ENCODE data around the gene PLTP. TPM values are rescaled to one million over a fixed set of nuclear protein-coding genes. Genes with fewer than 3 reads are reported as not detected.

PLTP gene
- total and polyA plus RNA-seq, 2 donors (not counting 3 experiments of a cell fraction or from before 2014, with no cell fraction given), result 62.1 to 118 TPM

DNA sequence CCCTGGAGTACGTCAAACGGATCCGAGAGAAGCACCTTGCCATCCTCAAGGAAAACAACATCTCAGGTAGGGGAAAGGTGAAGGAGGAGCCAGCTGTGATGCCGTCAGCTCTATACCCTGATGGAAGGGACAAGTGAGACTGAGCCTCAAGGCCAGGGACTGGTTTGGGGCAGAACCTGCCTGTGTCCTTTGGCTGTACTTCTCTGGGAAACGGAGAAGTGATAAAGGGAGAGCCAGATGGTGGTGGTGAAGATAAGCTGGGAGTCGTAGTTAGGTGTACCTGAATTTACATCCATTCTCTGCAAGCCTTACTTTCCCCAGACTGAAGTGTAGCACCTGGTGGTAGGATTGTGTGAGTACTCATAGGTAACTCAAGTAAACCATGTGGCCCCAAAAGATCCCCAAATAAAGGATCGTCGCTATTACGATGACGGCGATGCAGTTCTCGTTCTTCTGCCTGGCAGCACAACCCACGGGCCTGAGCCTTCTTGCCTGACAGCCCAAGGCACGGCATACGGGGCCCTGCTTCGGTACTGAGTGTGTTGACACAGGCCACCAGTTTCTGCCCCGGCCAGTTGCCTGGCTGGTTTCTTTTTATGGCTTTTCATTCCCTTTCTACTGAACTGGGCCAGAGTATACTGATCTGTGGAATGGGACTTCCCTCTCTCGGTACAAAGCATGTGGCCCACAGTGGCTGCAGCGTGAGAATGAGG lies 33.2 kb upstream of the PLTP start:
- FAIRE-seq, result no peak
- no TSS peak for BruUV-seq (replicated peaks)
- ChIA-PET CTCF (interaction anchor here (1.1 to 2.2 kb wide), 2 partner anchors 22 to 25 kb away, joined by 3 to 14 read pairs; no protein-coding TSS in a partner anchor), POLR2A (no interaction called here)
- no peak overlapping the region for H2AFZ ChIP-seq (ENCODE audit: low read depth, low read length)
- no peaks in the 10 kb centered on the region for H3K9me1 ChIP-seq (replicated peaks; ENCODE audit: control insufficient read depth, extremely low read depth, insufficient read depth, low read length)
- H3K4me1 ChIP-seq (ENCODE audit: control insufficient read depth, extremely low read depth, insufficient read depth, low read length), result no peaks in the 10 kb centered on the region
- no peaks in the 10 kb centered on the region for H3K9me3 ChIP-seq (replicated peaks; ENCODE audit: control insufficient read depth, insufficient read depth, low read length)
- no peak overlapping the region for H3K4me3 ChIP-seq (replicated peaks in 1 of 3; ENCODE audit: insufficient read depth in 1 of 3, low read depth in 1 of 3, low read length in 3 of 3)
- dilution Hi-C loops (cut with MboI; ENCODE audit: extremely low pct_ligation_motif_present, low sequenced_read_pairs), result no loop called here
- H3K27ac ChIP-seq (ENCODE audit: insufficient read depth, low read depth, low read length), result no peak overlapping the region
- TF ChIP-seq POLR2AphosphoS5 (IDR thresholded peaks at IDR 0.05; ENCODE audit: insufficient read depth, low read depth, low read length), result no peak
- no peak for TF ChIP-seq EZH2 (IDR thresholded peaks at IDR 0.05; ENCODE audit: borderline replicate concordance, low read depth, low read length, severe bottlenecking)
- no peak for TF ChIP-seq JUN (IDR thresholded peaks at IDR 0.05; ENCODE audit: borderline replicate concordance, insufficient read depth, insufficient read length, low read depth)
- no peak for TF ChIP-seq POLR2A (IDR thresholded peaks at IDR 0.05; ENCODE audit: low read depth, low read length)
- TF ChIP-seq GATA2 (IDR thresholded peaks at IDR 0.05; ENCODE audit: insufficient read depth, insufficient read length, low read depth, low read length), result no peak
- TF ChIP-seq, protein P1, sequence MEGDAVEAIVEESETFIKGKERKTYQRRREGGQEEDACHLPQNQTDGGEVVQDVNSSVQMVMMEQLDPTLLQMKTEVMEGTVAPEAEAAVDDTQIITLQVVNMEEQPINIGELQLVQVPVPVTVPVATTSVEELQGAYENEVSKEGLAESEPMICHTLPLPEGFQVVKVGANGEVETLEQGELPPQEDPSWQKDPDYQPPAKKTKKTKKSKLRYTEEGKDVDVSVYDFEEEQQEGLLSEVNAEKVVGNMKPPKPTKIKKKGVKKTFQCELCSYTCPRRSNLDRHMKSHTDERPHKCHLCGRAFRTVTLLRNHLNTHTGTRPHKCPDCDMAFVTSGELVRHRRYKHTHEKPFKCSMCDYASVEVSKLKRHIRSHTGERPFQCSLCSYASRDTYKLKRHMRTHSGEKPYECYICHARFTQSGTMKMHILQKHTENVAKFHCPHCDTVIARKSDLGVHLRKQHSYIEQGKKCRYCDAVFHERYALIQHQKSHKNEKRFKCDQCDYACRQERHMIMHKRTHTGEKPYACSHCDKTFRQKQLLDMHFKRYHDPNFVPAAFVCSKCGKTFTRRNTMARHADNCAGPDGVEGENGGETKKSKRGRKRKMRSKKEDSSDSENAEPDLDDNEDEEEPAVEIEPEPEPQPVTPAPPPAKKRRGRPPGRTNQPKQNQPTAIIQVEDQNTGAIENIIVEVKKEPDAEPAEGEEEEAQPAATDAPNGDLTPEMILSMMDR (IDR thresholded peaks at IDR 0.05; ENCODE audit: extremely low read depth in 1 of 2, insufficient read depth in 1 of 2, low read depth in 1 of 2, low read length in 2 of 2), result no peak
- TF ChIP-seq FOS (IDR thresholded peaks at IDR 0.05; ENCODE audit: borderline replicate concordance, insufficient read depth, low read length), result no peak
- TF ChIP-seq MYC (IDR thresholded peaks at IDR 0.05; ENCODE audit: low read depth, low read length), result no peak
- TF ChIP-seq, protein P2, sequence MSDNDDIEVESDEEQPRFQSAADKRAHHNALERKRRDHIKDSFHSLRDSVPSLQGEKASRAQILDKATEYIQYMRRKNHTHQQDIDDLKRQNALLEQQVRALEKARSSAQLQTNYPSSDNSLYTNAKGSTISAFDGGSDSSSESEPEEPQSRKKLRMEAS (IDR thresholded peaks at IDR 0.05; ENCODE audit: insufficient read depth, insufficient read length), result no peak
- no peak for DNase-seq (ENCODE audit: low read depth, low spot score)
- H3K27me3 ChIP-seq (ENCODE audit: control insufficient read depth in 2 of 2, insufficient read depth in 2 of 2, low read length in 2 of 2), result no peaks in the 10 kb centered on the region
- no peak overlapping the region for H3K9ac ChIP-seq (replicated peaks; ENCODE audit: extremely low read depth, insufficient read depth, low read length)
- H3K4me2 ChIP-seq (ENCODE audit: insufficient read depth, low read length), result no peak overlapping the region
- H3K36me3 ChIP-seq (ENCODE audit: control insufficient read depth in 2 of 2, extremely low read depth in 1 of 2, insufficient read depth in 2 of 2, low read length in 2 of 2), result peaks cover 11 to 76% of the 10 kb centered on the region in 2 experiments
- intact Hi-C loops (cut with micrococcal nuclease), result no loop called here
- H3K79me2 ChIP-seq (ENCODE audit: control insufficient read depth, insufficient read depth, low read length), result no peaks in the 10 kb centered on the region
- no peaks in the 10 kb centered on the region for H4K20me1 ChIP-seq (replicated peaks; ENCODE audit: control insufficient read depth, extremely low read depth, insufficient read depth, low read length)
